Neural cell (in vitro differentiated cells): Measurements from ENCODE around the gene TM7SF3.
A peak's percentile ranks its signal among the peaks of the same experiment; 100 is the strongest.

ENCODE experiments used
- CTCF ChIP-seq: fragments of 450-650 bp; IDR thresholded peaks from 2 replicates; pipeline ENCODE4 v1.5.1; 2014; ENCODE audit warnings: antibody characterized with exemption, mild to moderate bottlenecking, moderate library complexity; ENCODE audit not compliant: poor library complexity, severe bottlenecking
- EP300 ChIP-seq: fragments of 450-650 bp; conservative IDR thresholded peaks from 2 replicates; pipeline ENCODE4 v1.6.1; 2014; ENCODE audit warnings: antibody characterized with exemption, mild to moderate bottlenecking, moderate library complexity; ENCODE audit not compliant: poor library complexity, severe bottlenecking
- EZH2 ChIP-seq: fragments of 200-600, 300-800 bp; shearing (Covaris generic), sonication (generic); IDR thresholded peaks from 2 replicates; pipeline ENCODE4 v1.6.1; 2014; ENCODE audit warnings: antibody characterized with exemption, low read length, borderline replicate concordance, mild to moderate bottlenecking; ENCODE audit not compliant: insufficient read depth, poor library complexity, severe bottlenecking
- TAF1 ChIP-seq: IDR thresholded peaks from 2 replicates; pipeline ENCODE4 v1.6.1; 2012; ENCODE audit warnings: low read depth

DNA sequence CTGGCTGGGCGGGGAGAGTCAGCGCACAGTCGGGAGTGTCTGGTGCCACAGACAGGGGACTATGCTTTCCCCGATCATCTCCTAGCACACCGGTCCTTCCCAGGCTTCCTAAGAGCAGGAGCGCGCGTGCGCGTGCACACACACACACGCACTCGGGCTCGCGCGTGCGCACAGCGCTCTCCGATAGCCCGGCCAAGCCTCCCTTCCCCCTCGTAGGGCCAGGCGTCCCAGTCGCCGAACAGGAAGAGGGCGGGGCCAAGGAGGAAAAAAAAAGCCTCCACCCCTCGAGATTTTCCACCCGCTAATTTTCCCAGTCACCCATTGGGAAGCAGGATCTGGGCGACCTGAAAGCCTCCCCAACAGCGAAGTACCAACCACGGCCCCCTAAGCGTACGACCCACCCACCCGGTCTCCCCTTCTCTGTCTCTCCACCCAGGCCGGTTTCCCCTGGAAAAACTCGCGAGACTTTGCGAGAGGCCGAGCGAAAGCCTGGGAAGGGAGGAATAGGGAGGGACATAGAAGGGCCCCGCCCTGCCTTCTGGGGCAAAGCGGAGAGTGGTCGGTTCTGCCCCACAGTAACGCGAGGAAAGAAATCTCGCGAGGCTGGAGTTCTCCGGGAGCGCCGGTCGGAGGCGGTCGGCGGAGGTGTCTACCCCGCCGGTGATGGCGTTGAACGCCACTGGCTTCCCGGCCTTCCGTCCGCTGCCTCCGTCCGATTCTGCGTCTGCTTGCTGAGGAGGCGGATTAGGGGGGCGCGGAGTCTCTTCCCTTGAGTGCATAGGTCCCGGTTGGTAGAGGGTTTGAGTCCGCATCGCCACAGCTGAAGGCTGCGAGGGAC is 76.1 kb downstream of the TM7SF3 start, which contains the start of the genes FGFR1OP2 and INTS13:
- TF ChIP-seq CTCF (no peak), EZH2 (no peak), EP300 (peak; percentile 67), TAF1 (no peak)
